ENCODE results near the gene RAB38.

RAB38 gene

GRCh38 chr11:88204353-88204752, 29.1 kb upstream of the RAB38 start:
- no peak for DNase-seq (ENCODE audit: extremely low spot score)
- TF ChIP-seq FOXA1 (IDR thresholded peaks at IDR 0.05) (no peak), ARNT (IDR thresholded peaks at IDR 0.05) (no peak), SUZ12 (IDR thresholded peaks at IDR 0.05) (no peak), PKNOX1 (IDR thresholded peaks at IDR 0.05) (no peak), ELF4 (IDR thresholded peaks at IDR 0.05) (no peak), SP1 (IDR thresholded peaks at IDR 0.05) (no peak), ZNF384 (IDR thresholded peaks at IDR 0.05) (no peak), BHLHE40 (IDR thresholded peaks at IDR 0.05; ENCODE audit: borderline replicate concordance) (no peak)
- CTCF ChIA-PET, result no interaction called here
- POLR2A ChIA-PET, result no interaction called here

GRCh38 chr11:88203604-88204003, 28.4 kb upstream of the RAB38 start:
- CTCF ChIA-PET, result no interaction called here
- POLR2A ChIA-PET, result no interaction called here
- TF ChIP-seq FOXA1 (IDR thresholded peaks at IDR 0.05) (no peak), ARNT (IDR thresholded peaks at IDR 0.05) (no peak), L3MBTL2 (conservative IDR thresholded peaks at IDR 0.05) (no peak)
- DNase-seq (ENCODE audit: extremely low spot score), result no peak

GRCh38 chr11:88202498-88202897, 27.3 kb upstream of the RAB38 start:
- ChIA-PET CTCF (no interaction called here), POLR2A (no interaction called here)
- TF ChIP-seq NFRKB (IDR thresholded peaks at IDR 0.05) (no peak), ZNF384 (IDR thresholded peaks at IDR 0.05) (no peak), SP1 (IDR thresholded peaks at IDR 0.05) (no peak), FOXA1 (IDR thresholded peaks at IDR 0.05) (no peak), FOXM1 (IDR thresholded peaks at IDR 0.05; ENCODE audit: borderline replicate concordance) (no peak), ARNT (IDR thresholded peaks at IDR 0.05) (no peak), ELF4 (IDR thresholded peaks at IDR 0.05) (no peak), HDGF (IDR thresholded peaks at IDR 0.05; ENCODE audit: borderline replicate concordance) (no peak), PKNOX1 (IDR thresholded peaks at IDR 0.05) (no peak), TARDBP (IDR thresholded peaks at IDR 0.05) (no peak), FOXK2 (IDR thresholded peaks at IDR 0.05) (no peak), SUZ12 (IDR thresholded peaks at IDR 0.05) (no peak)
- no peak for DNase-seq (ENCODE audit: extremely low spot score)

GRCh38 chr11:88196393-88196792, 21.1 kb upstream of the RAB38 start:
- ChIA-PET CTCF (no interaction called here), POLR2A (no interaction called here)
- no peak for TF ChIP-seq CTBP1 (IDR thresholded peaks at IDR 0.05; ENCODE audit: borderline replicate concordance)
- TF ChIP-seq ELF4 (IDR thresholded peaks at IDR 0.05), result no peak
- no peak for TF ChIP-seq FOXA1 (IDR thresholded peaks at IDR 0.05)
- no peak for TF ChIP-seq SP1 (IDR thresholded peaks at IDR 0.05)
- TF ChIP-seq TARDBP (IDR thresholded peaks at IDR 0.05), result no peak
- no peak for TF ChIP-seq NFRKB (IDR thresholded peaks at IDR 0.05)
- TF ChIP-seq HDGF (IDR thresholded peaks at IDR 0.05; ENCODE audit: borderline replicate concordance), result no peak
- no peak for TF ChIP-seq ZNF384 (IDR thresholded peaks at IDR 0.05)
- DNase-seq (ENCODE audit: extremely low spot score), result no peak

- no peak for DNase-seq (ENCODE audit: extremely low spot score)
- POLR2A ChIA-PET, result no interaction called here
- no peak for TF ChIP-seq CTBP1 (IDR thresholded peaks at IDR 0.05; ENCODE audit: borderline replicate concordance)
- no peak for TF ChIP-seq TARDBP (IDR thresholded peaks at IDR 0.05)
- TF ChIP-seq FOXA1 (IDR thresholded peaks at IDR 0.05), result no peak
- TF ChIP-seq NFRKB (IDR thresholded peaks at IDR 0.05), result no peak
- TF ChIP-seq FOXM1 (IDR thresholded peaks at IDR 0.05; ENCODE audit: borderline replicate concordance), result no peak
- TF ChIP-seq FOXK2 (IDR thresholded peaks at IDR 0.05), result no peak
- no peak for TF ChIP-seq L3MBTL2 (conservative IDR thresholded peaks at IDR 0.05)
- no peak for TF ChIP-seq ELF4 (IDR thresholded peaks at IDR 0.05)
- TF ChIP-seq LEF1 (IDR thresholded peaks at IDR 0.05; ENCODE audit: borderline replicate concordance), result no peak
- no peak for TF ChIP-seq PKNOX1 (IDR thresholded peaks at IDR 0.05)
- CTCF ChIA-PET, result no interaction called here
Observed at GRCh38 chr11:88195908-88196307, 20.7 kb upstream of the RAB38 start.

GRCh38 chr11:88194990-88195389, 19.7 kb upstream of the RAB38 start:
- POLR2A ChIA-PET, result no interaction called here
- TF ChIP-seq FOXK2 (IDR thresholded peaks at IDR 0.05) (no peak), ARNT (IDR thresholded peaks at IDR 0.05) (no peak), BHLHE40 (IDR thresholded peaks at IDR 0.05; ENCODE audit: borderline replicate concordance) (no peak), ELF4 (IDR thresholded peaks at IDR 0.05) (no peak)
- DNase-seq (ENCODE audit: extremely low spot score), result no peak
- CTCF ChIA-PET, result no interaction called here

GRCh38 chr11:88193278-88193677, 18.0 kb upstream of the RAB38 start:
- ChIA-PET POLR2A (no interaction called here), CTCF (interaction anchor here (0.6 kb wide), 1 partner anchor 1268 kb away, joined by 4 read pairs; no protein-coding TSS in a partner anchor)
- DNase-seq (ENCODE audit: extremely low spot score), result no peak
- TF ChIP-seq SP1 (IDR thresholded peaks at IDR 0.05) (no peak), HDGF (IDR thresholded peaks at IDR 0.05; ENCODE audit: borderline replicate concordance) (no peak), PKNOX1 (IDR thresholded peaks at IDR 0.05) (peak; percentile 26; the same call in 1 of the 2 replicates), ELF4 (IDR thresholded peaks at IDR 0.05) (no peak)
